Spleen (tissue), 11 donors: Measurements from ENCODE around the gene ZNF775. TPM values are rescaled to one million over a fixed set of nuclear protein-coding genes. Genes with fewer than 3 reads are reported as not detected.

ENCODE experiments used
- DNase-seq: peaks from one replicate; pipeline ENCODE4 v3.0.0-alpha.2; 2020
- H3K27ac ChIP-seq, 8 donors: fragments of 200-600 bp; sonication (generic) in 7 of 8; 1 replicate in 4 of 8; 2 replicates in 4 of 8; pipeline versions ENCODE4 v1.5.0 to v1.8.0; 2016 to 2021; ENCODE audit warnings: inconsistent platforms in 4 of 8, mild to moderate bottlenecking in 4 of 8, moderate library complexity in 1 of 8
- H3K27me3 ChIP-seq, 7 donors: fragments of 200-600 bp; sonication (generic) in 6 of 7; replicated peaks in 1 of 7; 1 replicate in 4 of 7; 2 replicates in 3 of 7; pipeline versions ENCODE4 v1.5.0 to v1.8.0; 2016 to 2021; ENCODE audit warnings: inconsistent platforms in 3 of 7, mild to moderate bottlenecking in 1 of 7
- H3K36me3 ChIP-seq, 6 donors: fragments of 200-600 bp; sonication (generic) in 5 of 6; 1 replicate in 4 of 6; 2 replicates in 2 of 6; pipeline versions ENCODE4 v1.5.0 to v1.8.0; 2016 to 2021; ENCODE audit warnings: inconsistent platforms in 2 of 6
- H3K4me1 ChIP-seq, 6 donors: fragments of 200-600 bp; sonication (generic) in 5 of 6; 1 replicate in 3 of 6; 2 replicates in 3 of 6; pipeline versions ENCODE4 v1.5.0 to v1.8.0; 2016 to 2021; ENCODE audit warnings: inconsistent platforms in 3 of 6
- H3K4me3 ChIP-seq, 8 donors: fragments of 200-600 bp; sonication (generic) in 7 of 8; 1 replicate in 4 of 8; 2 replicates in 4 of 8; pipeline versions ENCODE4 v1.5.0 to v1.8.0; 2016 to 2021; ENCODE audit warnings: inconsistent platforms in 4 of 8, mild to moderate bottlenecking in 4 of 8, moderate library complexity in 2 of 8
- H3K9me3 ChIP-seq, 8 donors: fragments of 200-600 bp; sonication (generic) in 7 of 8; 1 replicate in 4 of 8; 2 replicates in 4 of 8; pipeline versions ENCODE4 v1.5.0 to v1.8.0; 2016 to 2021; ENCODE audit warnings: inconsistent platforms in 4 of 8
- POLR2A ChIP-seq, 3 donors: fragments of 450-650 bp; IDR thresholded peaks; one replicate each; pipeline ENCODE4 v1.5.1; 2017; ENCODE audit warnings: antibody characterized with exemption in 3 of 3, mild to moderate bottlenecking in 1 of 3
- POLR2AphosphoS5 ChIP-seq, 3 donors: sonication (generic); formaldehyde crosslinking; IDR thresholded peaks; one replicate each; pipeline ENCODE4 v1.5.1; 2017; ENCODE audit warnings: antibody characterized with exemption in 3 of 3
- WGBS, 5 donors: extraction: QIAGEN DNeasy Blood & Tissue Kit in 3 of 5; methylation state at CpG; one replicate each; pipeline versions ENCODE4 v1.1.5 to v1.1.7; 2013 to 2018; 5-methylcytosine and 5-hydroxymethylcytosine counted together
- intact Hi-C: fragments of 100-400 bp; cut with DNase I; formaldehyde crosslinking; loops from one replicate; pipeline ENCODE4 v1.15.0; 2023; ENCODE audit warnings: low total_unique reads
- polyA plus RNA-seq, 3 donors: library from polyadenylated mRNA; stranded (reverse); fragments of 200-250 nt; gene quantifications; one replicate each; pipeline ENCODE4 v1.2.1, GENCODE V29; 2013
- total RNA-seq, 7 donors: library from RNA; depleted of rRNA in 3 of 7; stranded (reverse); fragments of >200 nt in 3 of 7; fragmentation: NEBNext Ultra II Directional in 4 of 7; extraction: Animal tissue kit (Norgen Biotek cat#: 25700) in 4 of 7; gene quantifications; one replicate each; pipeline versions ENCODE4 v1.1.0 to v1.2.1, GENCODE V29; 2016 to 2021
- TF ChIP-seq, protein P1 (sequence below), 11 experiments: fragments of 200-600 bp in 7 of 11; fragments of 450-650 bp in 4 of 11; sonication (generic) in 4 of 11; IDR thresholded peaks in 8 of 11; conservative IDR thresholded peaks in 3 of 11; 1 replicate in 7 of 11; 2 replicates in 4 of 11; pipeline versions ENCODE4 v1.4.0 to v1.8.0; 2016 to 2021; ENCODE audit warnings: antibody characterized with exemption in 11 of 11, inconsistent platforms in 4 of 11, mild to moderate bottlenecking in 1 of 11
- donor health status: healthy with polysubstance abuse.
- donor health status: DM: no; HTN: no; CAD: no; lungs with moderate emphysema.
- donor health status: DM: no; HTN: no; CAD: no.
- donor health status: Bipolar disorder and iron deficiency.
- donor health status: healthy.
- donor health status: DM: no; HTN: no; CAD: no.
- donor health status: DM: yes; HTN: yes; CAD: no.

The ZNF775 gene
- total and polyA plus RNA-seq, 10 donors, result 2.0 to 5.7 (median 4.2) TPM

DNA sequence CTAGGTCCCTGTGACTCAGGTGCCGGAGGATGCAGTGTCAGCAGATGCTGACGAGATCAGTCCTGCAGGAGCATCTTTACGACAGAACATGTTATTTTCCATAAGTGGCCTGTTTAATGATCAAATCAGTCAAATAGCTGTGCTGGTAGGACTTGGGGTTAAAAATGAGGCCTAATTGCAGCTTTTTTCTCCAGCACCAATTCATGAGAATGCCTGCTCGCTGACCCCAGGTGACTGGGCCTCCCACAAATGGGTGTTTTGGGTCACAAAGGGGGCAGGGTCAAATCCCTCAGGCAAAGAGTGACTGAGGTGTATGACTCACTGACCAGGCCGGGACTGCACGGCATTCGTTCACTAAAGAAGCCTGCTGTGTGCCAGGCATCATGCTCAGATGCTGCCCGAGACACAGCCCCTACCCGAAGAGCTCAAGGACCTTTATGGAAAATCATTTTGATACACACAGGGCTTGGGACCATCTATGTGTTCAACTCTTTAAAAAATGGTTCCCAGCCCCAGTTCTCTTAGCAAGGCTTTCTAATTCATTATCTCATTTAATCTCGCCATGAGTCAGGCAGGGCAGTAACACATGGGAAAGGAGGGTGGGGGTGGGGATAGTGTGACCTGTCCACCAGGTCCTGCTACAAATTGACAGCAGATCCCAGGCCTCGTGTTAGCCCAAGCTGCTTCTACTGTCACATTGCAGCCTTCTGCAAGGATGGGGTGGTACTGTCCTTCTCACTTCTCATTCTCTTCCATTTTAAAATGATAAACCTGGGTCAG, 21.1 kb downstream of the ZNF775 start:
- no peaks in the 10 kb centered on the region for H3K27me3 ChIP-seq
- 71 to 83% (median 76%) methylated on average over 11 of the region's 11 CpGs for WGBS, 5 donors
- peaks cover 0 to 43% (median 20%) of the 10 kb centered on the region in 6 donors for H3K36me3 ChIP-seq
- DNase-seq, result no peak
- H3K4me3 ChIP-seq, result no peak overlapping the region
- no peak for TF ChIP-seq POLR2AphosphoS5 (IDR thresholded peaks at IDR 0.05)
- no peak overlapping the region for H3K27ac ChIP-seq
- intact Hi-C loops, result no loop called here
- no peaks in the 10 kb centered on the region for H3K9me3 ChIP-seq
- peaks cover 7 to 32% (median 20%) of the 10 kb centered on the region in 6 donors for H3K4me1 ChIP-seq

DNA sequence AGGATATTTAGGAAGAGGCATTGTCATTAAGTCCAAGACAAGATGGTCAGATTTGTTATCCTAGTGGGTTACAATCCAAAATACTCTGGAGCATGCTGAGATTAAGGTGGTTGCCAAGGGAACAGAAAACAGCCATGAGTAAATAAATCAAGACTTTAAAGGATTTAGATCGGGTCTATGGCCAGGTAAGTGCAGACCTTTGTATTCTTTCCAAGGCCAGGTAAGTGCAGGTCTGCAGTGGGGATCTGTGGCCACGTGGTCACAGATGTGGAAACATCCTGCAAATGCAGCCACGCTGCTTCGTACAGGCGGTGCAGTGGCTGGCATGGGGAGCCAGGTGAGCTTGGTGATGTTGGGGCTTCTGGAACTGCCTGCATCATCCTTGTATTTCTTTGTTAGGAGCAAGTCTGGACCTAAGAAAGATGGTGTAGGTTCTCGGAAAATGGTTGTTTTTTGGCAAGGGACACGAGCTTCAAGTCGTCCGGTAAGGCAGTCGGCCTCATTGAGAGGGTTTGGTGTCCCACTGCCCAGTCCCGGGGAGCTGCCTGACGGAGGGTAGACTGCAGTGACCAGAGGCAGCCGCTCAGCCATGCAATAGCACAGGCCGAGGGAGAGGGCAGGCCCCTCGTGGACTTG, 21.8 kb downstream of the ZNF775 start:
- 81 to 88% (median 83%) methylated on average over 15 of the region's 15 CpGs for WGBS, 5 donors
- peaks cover 0 to 37% (median 20%) of the 10 kb centered on the region in 6 donors for H3K36me3 ChIP-seq
- TF ChIP-seq, protein P1, sequence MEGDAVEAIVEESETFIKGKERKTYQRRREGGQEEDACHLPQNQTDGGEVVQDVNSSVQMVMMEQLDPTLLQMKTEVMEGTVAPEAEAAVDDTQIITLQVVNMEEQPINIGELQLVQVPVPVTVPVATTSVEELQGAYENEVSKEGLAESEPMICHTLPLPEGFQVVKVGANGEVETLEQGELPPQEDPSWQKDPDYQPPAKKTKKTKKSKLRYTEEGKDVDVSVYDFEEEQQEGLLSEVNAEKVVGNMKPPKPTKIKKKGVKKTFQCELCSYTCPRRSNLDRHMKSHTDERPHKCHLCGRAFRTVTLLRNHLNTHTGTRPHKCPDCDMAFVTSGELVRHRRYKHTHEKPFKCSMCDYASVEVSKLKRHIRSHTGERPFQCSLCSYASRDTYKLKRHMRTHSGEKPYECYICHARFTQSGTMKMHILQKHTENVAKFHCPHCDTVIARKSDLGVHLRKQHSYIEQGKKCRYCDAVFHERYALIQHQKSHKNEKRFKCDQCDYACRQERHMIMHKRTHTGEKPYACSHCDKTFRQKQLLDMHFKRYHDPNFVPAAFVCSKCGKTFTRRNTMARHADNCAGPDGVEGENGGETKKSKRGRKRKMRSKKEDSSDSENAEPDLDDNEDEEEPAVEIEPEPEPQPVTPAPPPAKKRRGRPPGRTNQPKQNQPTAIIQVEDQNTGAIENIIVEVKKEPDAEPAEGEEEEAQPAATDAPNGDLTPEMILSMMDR (IDR thresholded peaks at IDR 0.05 in 8 of 11, conservative IDR thresholded peaks at IDR 0.05 in 3 of 11), result no peak
- TF ChIP-seq POLR2A (IDR thresholded peaks at IDR 0.05), result no peak
- TF ChIP-seq POLR2AphosphoS5 (IDR thresholded peaks at IDR 0.05), result no peak
- H3K4me3 ChIP-seq, result no peak overlapping the region
- H3K9me3 ChIP-seq, result no peaks in the 10 kb centered on the region
- H3K27ac ChIP-seq, result no peak overlapping the region
- DNase-seq, result no peak
- no peaks in the 10 kb centered on the region for H3K27me3 ChIP-seq
- H3K4me1 ChIP-seq, result peaks cover 9 to 38% (median 24%) of the 10 kb centered on the region in 6 donors
- intact Hi-C loops, result no loop called here

DNA sequence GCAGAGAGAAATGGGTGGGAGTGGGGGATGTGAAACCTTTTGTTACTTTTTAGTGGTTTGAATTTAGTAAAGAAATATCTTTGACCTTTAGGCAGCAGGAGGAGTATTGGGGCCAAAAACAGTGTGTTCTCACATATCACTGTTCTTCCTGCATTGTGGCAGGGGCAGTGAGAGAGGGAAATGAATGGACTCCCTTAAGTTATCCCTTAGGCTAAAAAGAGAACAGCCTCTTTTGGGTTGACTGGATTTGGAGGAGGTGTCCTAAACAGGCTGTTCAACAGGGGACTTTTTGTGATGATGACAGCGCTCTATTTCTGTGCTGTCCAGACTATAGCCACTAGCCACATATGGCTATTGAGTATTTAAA, 22.3 kb downstream of the ZNF775 start:
- peaks cover 0 to 32% (median 19%) of the 10 kb centered on the region in 6 donors for H3K36me3 ChIP-seq
- no peaks in the 10 kb centered on the region for H3K9me3 ChIP-seq
- TF ChIP-seq POLR2AphosphoS5 (IDR thresholded peaks at IDR 0.05) (no peak), POLR2A (IDR thresholded peaks at IDR 0.05) (no peak)
- TF ChIP-seq, protein P1 (IDR thresholded peaks at IDR 0.05 in 8 of 11, conservative IDR thresholded peaks at IDR 0.05 in 3 of 11), result no peak
- intact Hi-C loops, result no loop called here
- no peak for DNase-seq
- WGBS, 5 donors, result 89 to 97% (median 95%) methylated on average over 1 of the region's 1 CpG
- H3K27me3 ChIP-seq, result no peaks in the 10 kb centered on the region
- no peak overlapping the region for H3K27ac ChIP-seq
- peaks cover 14 to 43% (median 29%) of the 10 kb centered on the region in 6 donors for H3K4me1 ChIP-seq
- no peak overlapping the region for H3K4me3 ChIP-seq

DNA sequence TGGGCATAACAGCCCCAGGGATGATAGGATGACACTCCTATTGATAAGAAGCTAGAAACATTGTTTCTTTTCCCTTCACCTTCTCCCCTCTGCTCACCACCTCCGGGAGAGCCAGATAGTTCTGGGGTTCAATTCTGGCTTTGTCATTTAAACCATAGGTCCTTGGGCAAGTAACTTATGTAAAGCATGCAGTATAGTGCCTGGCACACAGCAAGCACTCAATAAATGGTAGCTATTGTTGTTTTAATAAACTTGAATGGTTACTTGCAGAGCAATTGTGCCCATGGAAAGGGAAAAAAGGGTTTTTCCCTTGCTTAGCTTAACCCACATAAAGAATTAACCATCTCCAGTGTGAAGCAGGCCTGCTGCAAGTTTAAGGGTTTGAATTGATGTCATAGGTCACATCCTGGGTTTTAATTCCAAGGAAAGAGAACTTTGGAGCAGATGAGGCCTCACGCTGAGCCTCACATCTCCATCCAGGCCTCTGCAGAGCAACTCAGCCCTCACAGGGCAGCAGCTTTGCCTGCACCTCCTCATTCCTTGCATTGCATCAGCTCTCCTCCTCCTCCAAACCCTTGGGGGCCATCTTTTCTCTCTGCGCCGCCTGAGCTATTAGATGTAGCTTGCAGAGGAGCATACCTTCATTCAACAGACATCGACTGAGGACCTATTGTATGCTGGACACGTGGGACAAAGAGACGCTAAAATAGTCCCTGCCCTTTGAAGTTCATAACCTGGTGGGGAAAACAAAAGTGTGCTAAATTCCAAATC, 22.9 kb downstream of the ZNF775 start:
- TF ChIP-seq POLR2A (IDR thresholded peaks at IDR 0.05) (no peak), POLR2AphosphoS5 (IDR thresholded peaks at IDR 0.05) (no peak)
- TF ChIP-seq, protein P1 (IDR thresholded peaks at IDR 0.05 in 8 of 11, conservative IDR thresholded peaks at IDR 0.05 in 3 of 11), result no peak
- Histone ChIP-seq H3K4me3 (no peak overlapping the region), H3K27ac (no peak overlapping the region), H3K4me1 (peaks cover 20 to 49% (median 35%) of the 10 kb centered on the region in 6 donors), H3K36me3 (peaks cover 0 to 25% (median 14%) of the 10 kb centered on the region in 6 donors), H3K27me3 (no peaks in the 10 kb centered on the region), H3K9me3 (no peaks in the 10 kb centered on the region)
- intact Hi-C loops, result no loop called here
- no peak for DNase-seq
- 82 to 92% (median 88%) methylated on average over 7 of the region's 7 CpGs for WGBS, 5 donors
